H9 (cell line): ENCODE results near the gene OSM. TPM values are rescaled to one million over a fixed set of nuclear protein-coding genes. Genes with fewer than 3 reads are reported as not detected.

Source experiments
- DNase-seq: peaks from one replicate; pipeline ENCODE4 v3.0.0-alpha.2; 2017
- H2AFZ ChIP-seq: one replicate; pipeline ENCODE4 v1.6.1; 2013; ENCODE audit warnings: mild to moderate bottlenecking, low read length, control low read depth, moderate library complexity
- H2AK5ac ChIP-seq: 2 replicates; pipeline ENCODE4 v1.6.1; 2013; ENCODE audit warnings: low read length, control low read depth, mixed read lengths; ENCODE audit not compliant: insufficient read length
- H2BK120ac ChIP-seq: one replicate; pipeline ENCODE4 v1.6.1; 2013; ENCODE audit warnings: low read depth, mild to moderate bottlenecking, low read length, control low read depth, inconsistent platforms; ENCODE audit not compliant: poor library complexity, severe bottlenecking
- H2BK12ac ChIP-seq: 2 replicates; pipeline ENCODE4 v1.6.1; 2013; ENCODE audit warnings: low read length, control low read depth, mixed read lengths, low read depth; ENCODE audit not compliant: insufficient read length
- H2BK15ac ChIP-seq: 2 replicates; pipeline ENCODE4 v1.6.1; 2013; ENCODE audit warnings: low read depth, low read length, control low read depth
- H2BK20ac ChIP-seq: one replicate; pipeline ENCODE4 v1.6.1; 2013; ENCODE audit warnings: low read depth, mild to moderate bottlenecking, low read length, control low read depth, inconsistent platforms; ENCODE audit not compliant: poor library complexity, severe bottlenecking
- H2BK5ac ChIP-seq: 2 replicates; pipeline ENCODE4 v1.6.1; 2013; ENCODE audit warnings: low read length, control low read depth, mixed read lengths; ENCODE audit not compliant: insufficient read length
- H3K14ac ChIP-seq: 2 replicates; pipeline ENCODE4 v1.6.1; 2013; ENCODE audit warnings: low read length, control low read depth; ENCODE audit not compliant: insufficient read depth
- H3K18ac ChIP-seq: 2 replicates; pipeline ENCODE4 v1.6.1; 2013; ENCODE audit warnings: low read depth, mild to moderate bottlenecking, mixed read lengths, low read length, control low read depth; ENCODE audit not compliant: insufficient read length
- H3K23ac ChIP-seq: 2 replicates; pipeline ENCODE4 v1.6.1; 2013; ENCODE audit warnings: low read length, control low read depth, mixed read lengths, low read depth; ENCODE audit not compliant: insufficient read length
- H3K23me2 ChIP-seq: 2 replicates; pipeline ENCODE4 v1.6.1; 2013; ENCODE audit warnings: low read depth, mild to moderate bottlenecking, mixed read lengths, low read length, control low read depth; ENCODE audit not compliant: insufficient read length, poor library complexity, severe bottlenecking
- H3K27ac ChIP-seq: 2 replicates; pipeline ENCODE4 v1.5.1; 2013; ENCODE audit warnings: low read length, control low read depth, mixed read lengths, low read depth; ENCODE audit not compliant: insufficient read length
- H3K27me3 ChIP-seq: 2 replicates; pipeline ENCODE4 v1.6.1; 2013; ENCODE audit warnings: low read length, control low read depth, inconsistent platforms; ENCODE audit not compliant: insufficient read depth
- H3K4ac ChIP-seq: 2 replicates; pipeline ENCODE4 v1.6.1; 2013; ENCODE audit warnings: low read depth, mild to moderate bottlenecking, control low read depth, inconsistent platforms, low read length, moderate library complexity
- H3K4me1 ChIP-seq: 2 replicates; pipeline ENCODE4 v1.6.1; 2013; ENCODE audit warnings: low read length, control low read depth, inconsistent platforms; ENCODE audit not compliant: insufficient read depth
- H3K4me2 ChIP-seq: 2 replicates; pipeline ENCODE4 v1.6.1; 2013; ENCODE audit warnings: low read length, control low read depth, mixed read lengths; ENCODE audit not compliant: insufficient read length, insufficient read depth
- H3K56ac ChIP-seq: 2 replicates; pipeline ENCODE4 v1.6.1; 2013; ENCODE audit warnings: low read depth, mild to moderate bottlenecking, mixed read lengths, low read length, control low read depth; ENCODE audit not compliant: insufficient read length
- H3K79me1 ChIP-seq: 2 replicates; pipeline ENCODE4 v1.6.1; 2013; ENCODE audit warnings: low read depth, mild to moderate bottlenecking, moderate library complexity, low read length, control low read depth, inconsistent platforms; ENCODE audit not compliant: insufficient read depth, poor library complexity, severe bottlenecking
- H3K79me2 ChIP-seq: 2 replicates; pipeline ENCODE4 v1.6.1; 2013; ENCODE audit warnings: low read length, control low read depth, inconsistent platforms; ENCODE audit not compliant: insufficient read depth
- H3K9ac ChIP-seq: 2 replicates; pipeline ENCODE4 v1.6.1; 2013; ENCODE audit warnings: low read length, control low read depth, mixed read lengths; ENCODE audit not compliant: insufficient read length; ENCODE audit errors: extremely low read depth
- H3K9me3 ChIP-seq: one replicate; pipeline ENCODE4 v1.6.1; 2013; ENCODE audit warnings: low read depth, low read length, inconsistent platforms; ENCODE audit not compliant: control insufficient read depth
- H3T11ph ChIP-seq: one replicate; pipeline ENCODE4 v1.6.1; 2013; ENCODE audit warnings: mild to moderate bottlenecking, low read length, control low read depth, inconsistent platforms
- H4K20me1 ChIP-seq: one replicate; pipeline ENCODE4 v1.6.1; 2013; ENCODE audit not compliant: control insufficient read depth, insufficient read length, insufficient read depth
- H4K5ac ChIP-seq: 2 replicates; pipeline ENCODE4 v1.6.1; 2013; ENCODE audit warnings: low read depth, mild to moderate bottlenecking, mixed read lengths, low read length, control low read depth; ENCODE audit not compliant: insufficient read length
- H4K8ac ChIP-seq: replicated peaks from 2 replicates; pipeline ENCODE4 v1.6.1; 2013; ENCODE audit warnings: low read length, control low read depth, mixed read lengths, low read depth; ENCODE audit not compliant: insufficient read length
- H4K91ac ChIP-seq: 2 replicates; pipeline ENCODE4 v1.6.1; 2013; ENCODE audit warnings: low read depth, mild to moderate bottlenecking, moderate library complexity, mixed read lengths, low read length, control low read depth; ENCODE audit not compliant: insufficient read length
- H3K27ac Mint-ChIP-seq, 3 experiments: 2 replicates in 2 of 3; 3 replicates in 1 of 3; pipeline ENCODE4 v1.8.0; 2020 to 2021; ENCODE audit warnings: mixed read lengths in 3 of 3, mild to moderate bottlenecking in 1 of 3, moderate library complexity in 1 of 3
- H3K27me3 Mint-ChIP-seq: 2 replicates; pipeline ENCODE4 v1.8.0; 2021; ENCODE audit warnings: low read depth, mild to moderate bottlenecking, moderate library complexity, mixed read lengths
- H3K36me3 Mint-ChIP-seq, 3 experiments: 2 replicates in 2 of 3; 3 replicates in 1 of 3; pipeline ENCODE4 v1.8.0; 2020 to 2021; ENCODE audit warnings: low read depth in 3 of 3, mixed read lengths in 3 of 3; ENCODE audit not compliant: insufficient read depth in 1 of 3
- H3K4me1 Mint-ChIP-seq, 2 experiments: 2 replicates each; pipeline ENCODE4 v1.8.0; 2020; ENCODE audit warnings: mixed read lengths in 2 of 2
- H3K4me3 Mint-ChIP-seq, 2 experiments: 2 replicates in 1 of 2; 3 replicates in 1 of 2; pipeline ENCODE4 v1.8.0; 2020 to 2021; ENCODE audit warnings: mild to moderate bottlenecking in 2 of 2, mixed read lengths in 2 of 2, moderate library complexity in 1 of 2
- H3K9me3 Mint-ChIP-seq, 2 experiments: 2 replicates in 1 of 2; 3 replicates in 1 of 2; pipeline ENCODE4 v1.8.0; 2020; ENCODE audit warnings: mild to moderate bottlenecking in 2 of 2, mixed read lengths in 2 of 2, moderate library complexity in 1 of 2
- WGBS: extraction: QIAGEN DNeasy Blood & Tissue Kit; methylation state at CpG from one replicate; pipeline ENCODE4 v1.1.7; 2013; ENCODE audit warnings: missing lambda C conversion rate, low lambda C conversion rate, mixed read lengths; ENCODE audit not compliant: insufficient read length; ENCODE audit errors: extremely low coverage; 5-methylcytosine and 5-hydroxymethylcytosine counted together
- total RNA-seq: library from RNA; stranded (reverse); gene quantifications from 2 replicates; pipeline ENCODE4 v1.2.1, GENCODE V29; 2021
- TF ChIP-seq, protein P1 (sequence below): fragments of 200-600 bp; sonication (generic); conservative IDR thresholded peaks from 3 replicates; pipeline ENCODE4 v1.8.0; 2021; ENCODE audit warnings: antibody characterized with exemption, mild to moderate bottlenecking

The OSM gene
- total RNA-seq, 1 experiment from 2014 or later, result not detected

DNA sequence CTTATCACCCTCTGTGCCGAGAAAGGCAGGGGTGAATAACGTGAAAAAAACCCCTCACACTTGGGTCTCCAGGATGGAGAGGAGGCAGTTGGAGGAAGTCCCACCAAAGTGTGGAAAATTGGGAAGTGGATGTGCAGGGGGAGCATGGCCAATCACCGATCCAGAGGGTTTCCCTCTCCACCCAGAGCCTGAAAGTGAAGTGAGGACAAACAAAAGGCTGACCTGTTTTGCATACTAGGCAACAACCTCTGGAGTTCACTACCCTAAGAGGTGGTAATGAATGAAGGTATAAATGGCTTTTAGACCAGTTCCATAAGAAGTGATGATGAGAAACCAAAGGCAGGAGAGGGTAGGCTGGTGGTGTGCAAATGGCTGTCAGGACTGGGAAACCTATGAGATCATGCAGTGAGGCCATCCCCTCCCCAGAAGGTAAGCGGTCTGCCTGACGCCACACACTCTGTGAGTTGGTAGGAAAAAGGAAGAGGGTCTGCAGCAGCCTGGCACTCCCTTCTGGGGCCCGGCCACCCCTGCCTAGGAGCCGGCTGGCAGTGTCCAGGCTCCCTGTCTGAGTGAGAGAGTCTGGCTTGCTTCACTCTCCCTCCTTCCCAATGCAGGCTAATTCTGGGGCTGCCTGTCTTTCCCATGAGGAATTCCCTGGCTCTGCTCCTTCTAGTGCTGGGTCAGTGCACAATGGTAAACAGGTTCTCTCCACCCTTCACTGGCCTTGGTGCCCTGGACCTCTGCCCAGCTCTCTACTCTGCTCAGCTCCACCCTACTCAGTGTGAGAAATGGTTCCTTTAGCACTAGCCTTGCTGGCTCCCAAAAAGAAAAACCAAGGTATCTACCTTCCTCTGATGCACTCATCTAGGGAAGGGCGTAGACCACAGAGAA lies 44.5 kb upstream of the OSM start:
- peaks cover 11 to 13% of the 10 kb centered on the region in 2 experiments for H3K4me1 Mint-ChIP-seq
- peak overlapping the region in 1 of 3 experiments; percentile 54; a peak in 1 of 7 replicates for H3K27ac Mint-ChIP-seq

More for the DNA sequence above, 44.5 kb upstream of the OSM start:
- no peak overlapping the region for H2BK120ac ChIP-seq
- no peak overlapping the region for H3K9ac ChIP-seq
- H2BK5ac ChIP-seq, result no peak overlapping the region
- H3K36me3 Mint-ChIP-seq, result no peaks in the 10 kb centered on the region
- no peak overlapping the region for H2AK5ac ChIP-seq
- H3K56ac ChIP-seq, result no peak overlapping the region
- no peak overlapping the region for H3T11ph ChIP-seq
- H3K23me2 ChIP-seq, result no peaks in the 10 kb centered on the region
- no peak for DNase-seq
- no peak overlapping the region for H2BK15ac ChIP-seq
- no peak overlapping the region for H3K14ac ChIP-seq
- no CpG with 5 or more reads among the region's 8 CpGs for WGBS
- no peaks in the 10 kb centered on the region for H3K27me3 Mint-ChIP-seq
- H3K79me1 ChIP-seq, result no peaks in the 10 kb centered on the region
- no peak overlapping the region for H3K4ac ChIP-seq
- H3K27ac ChIP-seq, result no peak overlapping the region
- no peaks in the 10 kb centered on the region for H3K9me3 ChIP-seq
- H3K18ac ChIP-seq, result no peak overlapping the region
- H3K4me1 ChIP-seq, result no peaks in the 10 kb centered on the region; the same call in 1 of the 2 replicates
- H2BK12ac ChIP-seq, result no peak overlapping the region
- H3K4me2 ChIP-seq, result no peak overlapping the region
- no peaks in the 10 kb centered on the region for H4K20me1 ChIP-seq
- H3K79me2 ChIP-seq, result no peaks in the 10 kb centered on the region
- H4K91ac ChIP-seq, result no peak overlapping the region
- no peaks in the 10 kb centered on the region; a peak in 1 of 5 replicates for H3K9me3 Mint-ChIP-seq
- H4K5ac ChIP-seq, result no peak overlapping the region
- H4K8ac ChIP-seq, result no peak overlapping the region
- no peak overlapping the region for H2BK20ac ChIP-seq
- H3K23ac ChIP-seq, result no peak overlapping the region
- no peak overlapping the region for H2AFZ ChIP-seq
- H3K27me3 ChIP-seq, result no peaks in the 10 kb centered on the region
- no peak overlapping the region for H3K4me3 Mint-ChIP-seq
- TF ChIP-seq, protein P1, sequence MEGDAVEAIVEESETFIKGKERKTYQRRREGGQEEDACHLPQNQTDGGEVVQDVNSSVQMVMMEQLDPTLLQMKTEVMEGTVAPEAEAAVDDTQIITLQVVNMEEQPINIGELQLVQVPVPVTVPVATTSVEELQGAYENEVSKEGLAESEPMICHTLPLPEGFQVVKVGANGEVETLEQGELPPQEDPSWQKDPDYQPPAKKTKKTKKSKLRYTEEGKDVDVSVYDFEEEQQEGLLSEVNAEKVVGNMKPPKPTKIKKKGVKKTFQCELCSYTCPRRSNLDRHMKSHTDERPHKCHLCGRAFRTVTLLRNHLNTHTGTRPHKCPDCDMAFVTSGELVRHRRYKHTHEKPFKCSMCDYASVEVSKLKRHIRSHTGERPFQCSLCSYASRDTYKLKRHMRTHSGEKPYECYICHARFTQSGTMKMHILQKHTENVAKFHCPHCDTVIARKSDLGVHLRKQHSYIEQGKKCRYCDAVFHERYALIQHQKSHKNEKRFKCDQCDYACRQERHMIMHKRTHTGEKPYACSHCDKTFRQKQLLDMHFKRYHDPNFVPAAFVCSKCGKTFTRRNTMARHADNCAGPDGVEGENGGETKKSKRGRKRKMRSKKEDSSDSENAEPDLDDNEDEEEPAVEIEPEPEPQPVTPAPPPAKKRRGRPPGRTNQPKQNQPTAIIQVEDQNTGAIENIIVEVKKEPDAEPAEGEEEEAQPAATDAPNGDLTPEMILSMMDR, result no peak
